CD4-positive, alpha-beta T cell treated with Interleukin-4 for 1 hour (primary cell): ENCODE measurements around the gene CCDC9.
"Not testable (repeated sequence)": the region's sequence is repeated elsewhere in the genome, so short reads cannot be mapped to it uniquely, and the experiment has no call there.

Source experiments
- DNase-seq, 2 donors: peaks; one replicate each; pipeline ENCODE4 v3.0.0-alpha.2; 2020 to 2022

The CCDC9 gene

GRCh38 chr19:47232422-47233211 is 23.7 kb upstream of the CCDC9 start:
- no peak for DNase-seq

- DNase-seq = no peak
Observed at GRCh38 chr19:47236072-47236675, 20.2 kb upstream of the CCDC9 start.

GRCh38 chr19:47239152-47239551 is 17.2 kb upstream of the CCDC9 start:
- DNase-seq = peak in 1 of 2 donors; percentile 42

- peak; percentile 79 to 88 for DNase-seq
Observed at GRCh38 chr19:47239610-47240296, 16.6 kb upstream of the CCDC9 start.

- DNase-seq = no peak
Observed at GRCh38 chr19:47240556-47240955, 15.8 kb upstream of the CCDC9 start.

- peak; percentile 91 to 93 for DNase-seq
Observed at GRCh38 chr19:47240996-47241918, 15.1 kb upstream of the CCDC9 start.

- peak in 1 of 2 donors; percentile 37 for DNase-seq
Observed at GRCh38 chr19:47241919-47242577, 14.3 kb upstream of the CCDC9 start.

GRCh38 chr19:47243364-47243775 is 13.0 kb upstream of the CCDC9 start:
- DNase-seq = peak in 1 of 2 donors; percentile 31

GRCh38 chr19:47243776-47244547 is 12.4 kb upstream of the CCDC9 start:
- DNase-seq = peak; percentile 93 to 94

GRCh38 chr19:47247308-47247990 is 8.9 kb upstream of the CCDC9 start:
- DNase-seq = peak; percentile 76 to 83

- not testable (repeated sequence) for DNase-seq
Observed at GRCh38 chr19:47253016-47253415, 3.3 kb upstream of the CCDC9 start.

GRCh38 chr19:47253467-47253881 is 2.9 kb upstream of the CCDC9 start:
- no peak for DNase-seq

- peak in 1 of 2 donors; percentile 8 for DNase-seq
Observed at GRCh38 chr19:47253970-47254369, 2.4 kb upstream of the CCDC9 start.

- DNase-seq = peak; percentile 99
Observed at GRCh38 chr19:47256693-47257410, 527 bp downstream of the CCDC9 start.

- DNase-seq = no peak
Observed at GRCh38 chr19:47257411-47258169, 1.3 kb downstream of the CCDC9 start.

- no peak for DNase-seq
Observed at GRCh38 chr19:47258434-47258833, 2.1 kb downstream of the CCDC9 start.

- DNase-seq = no peak
Observed at GRCh38 chr19:47258895-47259555, 2.7 kb downstream of the CCDC9 start.

- DNase-seq = no peak
Observed at GRCh38 chr19:47260476-47260875, 4.2 kb downstream of the CCDC9 start.
